ENCODE data around the gene PIGK.

DNA sequence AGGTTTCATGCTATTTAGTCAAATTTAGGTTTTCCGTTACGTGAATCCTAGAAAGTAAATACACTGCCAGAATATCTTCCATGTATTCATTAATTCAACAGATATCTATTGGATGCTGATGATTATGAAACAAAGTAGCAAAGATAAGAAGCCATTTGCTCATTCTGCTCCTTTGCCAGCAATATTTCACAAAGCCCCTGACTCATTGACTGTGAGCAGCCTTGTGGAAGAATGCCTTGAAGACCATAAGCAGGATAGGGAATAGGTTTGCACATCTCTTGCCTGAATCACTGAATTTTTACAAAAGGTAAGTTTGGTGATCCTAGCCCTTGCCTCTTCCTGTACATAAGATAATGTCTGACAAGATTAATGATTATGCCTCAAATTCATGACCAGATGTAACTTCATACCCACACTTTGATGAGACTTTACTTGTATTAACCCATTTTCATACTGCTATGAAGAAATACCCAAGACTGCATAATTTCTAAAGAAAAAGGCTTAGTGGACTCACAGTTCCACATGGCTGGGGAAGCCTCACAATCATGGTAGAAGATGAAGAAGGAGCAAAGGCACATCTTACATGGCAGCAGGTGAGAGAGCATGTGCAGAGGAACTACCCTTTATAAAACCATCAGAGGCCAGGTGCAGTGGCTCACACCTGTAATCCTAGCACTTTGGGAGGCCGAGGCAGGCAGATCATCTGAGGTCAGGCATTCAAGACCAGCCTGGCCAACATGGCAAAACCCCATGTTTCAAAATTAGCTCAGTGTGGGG is 1.6 kb upstream of the PIGK start:
- TF ChIP-seq, protein P1, sequence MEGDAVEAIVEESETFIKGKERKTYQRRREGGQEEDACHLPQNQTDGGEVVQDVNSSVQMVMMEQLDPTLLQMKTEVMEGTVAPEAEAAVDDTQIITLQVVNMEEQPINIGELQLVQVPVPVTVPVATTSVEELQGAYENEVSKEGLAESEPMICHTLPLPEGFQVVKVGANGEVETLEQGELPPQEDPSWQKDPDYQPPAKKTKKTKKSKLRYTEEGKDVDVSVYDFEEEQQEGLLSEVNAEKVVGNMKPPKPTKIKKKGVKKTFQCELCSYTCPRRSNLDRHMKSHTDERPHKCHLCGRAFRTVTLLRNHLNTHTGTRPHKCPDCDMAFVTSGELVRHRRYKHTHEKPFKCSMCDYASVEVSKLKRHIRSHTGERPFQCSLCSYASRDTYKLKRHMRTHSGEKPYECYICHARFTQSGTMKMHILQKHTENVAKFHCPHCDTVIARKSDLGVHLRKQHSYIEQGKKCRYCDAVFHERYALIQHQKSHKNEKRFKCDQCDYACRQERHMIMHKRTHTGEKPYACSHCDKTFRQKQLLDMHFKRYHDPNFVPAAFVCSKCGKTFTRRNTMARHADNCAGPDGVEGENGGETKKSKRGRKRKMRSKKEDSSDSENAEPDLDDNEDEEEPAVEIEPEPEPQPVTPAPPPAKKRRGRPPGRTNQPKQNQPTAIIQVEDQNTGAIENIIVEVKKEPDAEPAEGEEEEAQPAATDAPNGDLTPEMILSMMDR (IDR thresholded peaks at IDR 0.05), result no peak
- TF ChIP-seq POLR2A (IDR thresholded peaks at IDR 0.05), result no peak

Data from heart left ventricle (tissue), 13 donors.